Urinary bladder (tissue), 4 donors: ENCODE results near the gene TRIM46. TPM values are rescaled to one million over a fixed set of nuclear protein-coding genes. Genes with fewer than 3 reads are reported as not detected.
A peak's percentile ranks its signal among the peaks of the same experiment; 100 is the strongest.
"Not testable (repeated sequence)": the region's sequence is repeated elsewhere in the genome, so short reads cannot be mapped to it uniquely, and the experiment has no call there.

Source experiments
- DNase-seq: peaks from one replicate; pipeline ENCODE4 v3.0.0-alpha.2; 2015; ENCODE audit errors: extremely low spot score
- H3K27ac ChIP-seq: one replicate; pipeline ENCODE4 v1.5.1; 2013; ENCODE audit warnings: low read depth, mild to moderate bottlenecking, moderate library complexity
- H3K36me3 ChIP-seq: one replicate; pipeline ENCODE4 v1.6.1; 2013; ENCODE audit warnings: mild to moderate bottlenecking, moderate library complexity; ENCODE audit not compliant: insufficient read depth
- H3K4me1 ChIP-seq: one replicate; pipeline ENCODE4 v1.6.1; 2013; ENCODE audit warnings: mild to moderate bottlenecking, moderate library complexity; ENCODE audit not compliant: insufficient read depth
- H3K4me3 ChIP-seq: one replicate; pipeline ENCODE4 v1.5.1; 2013; ENCODE audit warnings: low read depth, low read length
- WGBS: extraction: QIAGEN DNeasy Blood & Tissue Kit; methylation state at CpG from one replicate; pipeline ENCODE4 v1.1.7; 2013; 5-methylcytosine and 5-hydroxymethylcytosine counted together
- polyA plus RNA-seq: library from polyadenylated mRNA; stranded (reverse); fragments of 200-250 nt; gene quantifications from one replicate; pipeline ENCODE4 v1.2.3, GENCODE V29; 2013
- small RNA-seq: library from RNA; depleted of rRNA; stranded (forward); fragments of <200 nt; gene quantifications from one replicate; pipeline ENCODE3, GENCODE V24; 2014
- total RNA-seq: library from RNA; depleted of rRNA; stranded (reverse); fragments of >200 nt; gene quantifications from one replicate; pipeline ENCODE4 v1.2.3, GENCODE V29; 2014
- donor health status: healthy with polysubstance abuse.
- donor health status: healthy.

TRIM46 gene
- total and polyA plus RNA-seq, 2 donors = 0.85 to 1.1 TPM

- no peaks in the 10 kb centered on the region for H3K36me3 ChIP-seq
- no peak overlapping the region for H3K4me3 ChIP-seq
- WGBS = 79% methylated on average over 7 of the region's 7 CpGs
- H3K27ac ChIP-seq = no peak overlapping the region
- no peak for DNase-seq
- no peaks in the 10 kb centered on the region for H3K4me1 ChIP-seq
These were observed 49.4 kb downstream of the TRIM46 start for GRCh38 chr1:155223047-155223446.

GRCh38 chr1:155225404-155225759, 51.7 kb downstream of the TRIM46 start:
- H3K4me1 ChIP-seq, H3K4me3 ChIP-seq, H3K27ac ChIP-seq, DNase-seq, H3K36me3 ChIP-seq: not testable (repeated sequence)
- WGBS = 96% methylated on average over 8 of the region's 8 CpGs

GRCh38 chr1:155226188-155226909, 52.7 kb downstream of the TRIM46 start:
- Histone ChIP-seq H3K4me3 (peak overlapping the region; percentile 24), H3K27ac (no peak overlapping the region), H3K4me1 (no peaks in the 10 kb centered on the region), H3K36me3 (no peaks in the 10 kb centered on the region)
- WGBS = 1% methylated on average over 7 of the region's 7 CpGs
- peak; percentile 68 for DNase-seq

- Histone ChIP-seq H3K4me1 (no peaks in the 10 kb centered on the region), H3K4me3 (peak overlapping the region; percentile 24), H3K36me3 (no peaks in the 10 kb centered on the region), H3K27ac (no peak overlapping the region)
- no peak for DNase-seq
- under 1% methylated on average over 19 of the region's 19 CpGs for WGBS
These were observed 53.2 kb downstream of the TRIM46 start for GRCh38 chr1:155226910-155227260.

DNA sequence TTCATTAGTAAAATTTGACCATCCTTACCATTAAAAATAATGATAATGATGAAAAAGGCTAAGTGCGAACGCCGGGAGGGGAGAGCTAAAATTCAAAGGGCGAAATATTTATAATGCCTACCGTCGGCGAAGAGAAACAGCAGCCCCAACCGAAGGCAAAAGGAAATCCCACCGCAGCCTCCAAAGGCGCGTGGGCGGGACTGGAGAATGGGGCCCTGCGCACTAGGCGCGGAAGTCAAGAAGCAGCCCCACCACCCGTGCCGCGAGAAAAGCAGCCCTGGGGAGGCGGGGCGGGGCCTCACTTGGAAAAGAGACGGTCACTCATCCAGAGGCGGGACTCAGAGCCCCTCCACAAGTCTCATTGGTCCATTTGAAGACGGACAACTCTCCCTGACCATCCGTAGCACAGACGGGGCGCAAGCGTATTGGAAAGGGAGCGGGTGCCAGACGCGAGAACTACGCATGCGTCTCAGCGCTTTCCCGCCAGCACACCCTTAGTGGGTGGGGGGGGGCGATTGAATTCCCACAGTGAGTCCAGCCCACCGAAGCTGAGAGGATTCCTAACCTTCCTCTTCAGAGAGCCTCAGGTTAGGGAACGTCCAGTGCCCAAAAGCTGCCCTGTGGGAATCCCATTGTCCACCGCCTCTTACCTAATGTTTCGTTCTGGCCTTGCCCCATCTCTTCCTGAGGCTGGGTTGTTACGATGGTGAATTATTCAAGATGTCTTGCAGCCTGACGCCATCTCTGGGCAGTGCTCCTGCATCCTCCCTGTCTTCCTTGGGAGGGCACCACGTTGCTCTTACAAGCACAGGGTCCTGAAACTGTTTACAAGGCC, 53.8 kb downstream of the TRIM46 start:
- WGBS = under 1% methylated on average over 42 of the region's 42 CpGs
- H3K27ac ChIP-seq = peak overlapping the region; percentile 18
- H3K4me3 ChIP-seq = peak overlapping the region; percentile 24
- DNase-seq = peak; percentile 99
- no peaks in the 10 kb centered on the region for H3K36me3 ChIP-seq
- no peaks in the 10 kb centered on the region for H3K4me1 ChIP-seq

DNA sequence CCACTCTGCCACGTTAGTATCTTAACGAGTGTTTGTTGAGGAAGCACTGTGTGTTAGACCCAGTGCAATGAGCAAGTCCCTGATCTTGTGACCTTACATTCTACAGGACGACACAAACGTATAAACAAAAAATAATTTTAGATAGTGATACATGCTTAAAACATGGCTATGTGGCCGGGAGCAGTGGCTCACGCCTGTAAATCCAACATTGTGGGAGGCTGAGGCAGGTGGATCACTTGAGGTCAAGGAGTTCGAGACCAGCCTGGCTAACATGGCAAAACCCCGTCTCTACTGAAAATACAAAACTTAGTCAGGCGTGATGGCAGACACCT, 54.4 kb downstream of the TRIM46 start:
- Histone ChIP-seq H3K4me3 (no peak overlapping the region), H3K27ac (peak overlapping the region; percentile 18), H3K4me1 (no peaks in the 10 kb centered on the region), H3K36me3 (no peaks in the 10 kb centered on the region)
- WGBS = 31% methylated on average over 9 of the region's 9 CpGs
- DNase-seq = no peak

GRCh38 chr1:155231302-155231701, 57.7 kb downstream of the TRIM46 start:
- WGBS = 76% methylated on average over 3 of the region's 3 CpGs
- H3K27ac ChIP-seq, H3K4me1 ChIP-seq: not testable (repeated sequence)

DNA sequence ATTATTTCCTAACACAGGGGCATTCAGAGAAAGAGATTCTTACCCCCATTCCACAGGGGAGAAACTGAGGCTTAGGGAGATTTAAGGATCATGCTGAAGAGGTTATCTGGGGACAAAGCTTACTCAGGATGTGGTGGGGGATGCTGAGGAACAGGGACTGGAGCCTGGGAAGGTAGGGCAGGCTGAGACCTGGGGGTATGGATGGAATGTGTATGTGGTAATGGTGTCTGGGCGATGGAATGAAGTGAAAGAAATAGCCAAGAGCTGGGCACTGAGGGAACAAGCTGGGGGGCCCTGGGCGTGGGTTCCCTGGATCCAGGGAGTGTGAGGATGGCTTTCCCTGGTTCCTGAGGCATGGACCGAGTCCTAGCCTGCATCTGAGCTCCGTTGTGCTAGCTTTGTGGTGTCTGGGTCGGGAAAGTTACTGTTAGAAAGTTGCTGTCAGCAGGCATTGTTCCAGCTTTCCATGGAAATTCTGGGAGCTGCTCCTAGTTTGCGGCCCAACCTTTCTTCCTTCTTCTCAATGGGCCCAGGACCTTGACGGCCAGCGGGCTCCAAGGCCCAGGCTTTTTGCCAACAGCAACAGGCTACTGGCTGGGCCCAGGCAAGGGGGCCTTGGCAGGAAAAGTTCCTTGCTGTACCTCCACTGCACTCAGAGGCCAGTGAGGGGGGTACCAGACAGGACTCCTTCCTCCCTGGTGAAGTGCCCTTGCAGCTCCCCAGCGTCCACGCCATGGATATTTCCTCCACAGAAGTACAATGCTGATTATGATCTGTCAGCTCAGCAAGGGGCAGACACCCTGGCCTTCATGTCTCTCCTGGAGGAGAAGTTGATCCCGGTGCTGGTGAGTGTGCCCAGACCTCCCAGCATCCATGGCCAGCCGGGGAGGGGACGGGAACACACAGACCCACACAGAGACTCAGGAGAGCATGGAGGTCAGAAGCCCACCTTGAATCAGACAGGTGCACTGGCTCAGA, 58.6 kb downstream of the TRIM46 start:
- DNase-seq = not testable (repeated sequence)
- WGBS = 37% methylated on average over 13 of the region's 13 CpGs

More at GRCh38 chr1:155231302-155231701, 57.7 kb downstream of the TRIM46 start:
- H3K4me3 ChIP-seq, H3K36me3 ChIP-seq, DNase-seq: not testable (repeated sequence)

GRCh38 chr1:155233502-155233901, 59.9 kb downstream of the TRIM46 start:
- DNase-seq, H3K36me3 ChIP-seq, H3K4me3 ChIP-seq, H3K27ac ChIP-seq, H3K4me1 ChIP-seq: not testable (repeated sequence)
- 88% methylated on average over 1 of the region's 5 CpGs for WGBS

More for the DNA sequence above, 58.6 kb downstream of the TRIM46 start:
- not testable (repeated sequence) for H3K4me3 ChIP-seq, H3K27ac ChIP-seq, H3K4me1 ChIP-seq, H3K36me3 ChIP-seq

Small RNA genes within 50 kb of the gene (small RNA-seq; reads per million reads assigned to genes)
- gene HMGN2P18 = not detected

Other genes starting within 250 kb of the TRIM46 start
- gene PMVK, start 237.1 kb upstream of the TRIM46 start, total RNA-seq = 6.8 TPM
- 47.1 TPM for gene PMVK, start 237.1 kb upstream of the TRIM46 start, polyA plus RNA-seq
- 74.0 TPM for gene PBXIP1, start 217.8 kb upstream of the TRIM46 start, total RNA-seq
- 206 TPM for gene PBXIP1, start 217.8 kb upstream of the TRIM46 start, polyA plus RNA-seq
- 10.8 TPM for gene PYGO2, start 212.1 kb upstream of the TRIM46 start, total RNA-seq
- gene PYGO2, start 212.1 kb upstream of the TRIM46 start, polyA plus RNA-seq = 29.2 TPM
- gene SHC1, start 203.1 kb upstream of the TRIM46 start, total RNA-seq = 61.2 TPM
- gene SHC1, start 203.1 kb upstream of the TRIM46 start, polyA plus RNA-seq = 110 TPM
- 38.4 TPM for gene CKS1B, start 199.2 kb upstream of the TRIM46 start, total RNA-seq
- 54.9 TPM for gene CKS1B, start 199.2 kb upstream of the TRIM46 start, polyA plus RNA-seq
- gene FLAD1, start 190.5 kb upstream of the TRIM46 start, total RNA-seq = 10.5 TPM
- gene FLAD1, start 190.5 kb upstream of the TRIM46 start, polyA plus RNA-seq = 27.9 TPM
- not detected for gene LENEP, start 180.3 kb upstream of the TRIM46 start, total RNA-seq
- gene LENEP, start 180.3 kb upstream of the TRIM46 start, polyA plus RNA-seq = not detected
- gene ZBTB7B, start 171.0 kb upstream of the TRIM46 start, total RNA-seq = 14.7 TPM
- 52.0 TPM for gene ZBTB7B, start 171.0 kb upstream of the TRIM46 start, polyA plus RNA-seq
- gene DCST2, start 140.1 kb upstream of the TRIM46 start, total RNA-seq = 0.53 TPM
- gene DCST2, start 140.1 kb upstream of the TRIM46 start, polyA plus RNA-seq = 1.2 TPM
- not detected for gene DCST1, start 140.0 kb upstream of the TRIM46 start, total RNA-seq
- gene DCST1, start 140.0 kb upstream of the TRIM46 start, polyA plus RNA-seq = not detected
- 38.3 TPM for gene ADAM15, start 122.5 kb upstream of the TRIM46 start, total RNA-seq
- gene ADAM15, start 122.5 kb upstream of the TRIM46 start, polyA plus RNA-seq = 118 TPM
- gene EFNA4, start 110.1 kb upstream of the TRIM46 start, total RNA-seq = 7.5 TPM
- gene EFNA4, start 110.1 kb upstream of the TRIM46 start, polyA plus RNA-seq = 8.1 TPM
- gene EFNA3, start 95.0 kb upstream of the TRIM46 start, total RNA-seq = 1.2 TPM
- 2.3 TPM for gene EFNA3, start 95.0 kb upstream of the TRIM46 start, polyA plus RNA-seq
- 31.1 TPM for gene EFNA1, start 46.0 kb upstream of the TRIM46 start, total RNA-seq
- 44.6 TPM for gene EFNA1, start 46.0 kb upstream of the TRIM46 start, polyA plus RNA-seq
- gene SLC50A1, start 38.0 kb upstream of the TRIM46 start, total RNA-seq = 19.5 TPM
- 31.7 TPM for gene SLC50A1, start 38.0 kb upstream of the TRIM46 start, polyA plus RNA-seq
- gene DPM3, start 33.3 kb upstream of the TRIM46 start, total RNA-seq = 15.8 TPM
- 205 TPM for gene DPM3, start 33.3 kb upstream of the TRIM46 start, polyA plus RNA-seq
- 53.0 TPM for gene KRTCAP2, start 545 bp upstream of the TRIM46 start, total RNA-seq
- 266 TPM for gene KRTCAP2, start 545 bp upstream of the TRIM46 start, polyA plus RNA-seq
- gene THBS3, start 34.0 kb downstream of the TRIM46 start, total RNA-seq = 57.2 TPM
- gene THBS3, start 34.0 kb downstream of the TRIM46 start, polyA plus RNA-seq = 24.5 TPM
- 13.6 TPM for gene MTX1, start 34.8 kb downstream of the TRIM46 start, total RNA-seq
- gene MTX1, start 34.8 kb downstream of the TRIM46 start, polyA plus RNA-seq = 40.2 TPM
- gene ENTREP3, start 81.6 kb downstream of the TRIM46 start, total RNA-seq = 2.6 TPM
- 37.8 TPM for gene ENTREP3, start 81.6 kb downstream of the TRIM46 start, polyA plus RNA-seq
- gene SCAMP3, start 88.5 kb downstream of the TRIM46 start, total RNA-seq = 13.1 TPM
- gene SCAMP3, start 88.5 kb downstream of the TRIM46 start, polyA plus RNA-seq = 74.9 TPM
- 29.7 TPM for gene CLK2, start 99.7 kb downstream of the TRIM46 start, total RNA-seq
- 42.3 TPM for gene CLK2, start 99.7 kb downstream of the TRIM46 start, polyA plus RNA-seq
- gene HCN3, start 103.6 kb downstream of the TRIM46 start, total RNA-seq = 3.0 TPM
- gene HCN3, start 103.6 kb downstream of the TRIM46 start, polyA plus RNA-seq = 3.2 TPM
- not detected for gene PKLR, start 127.6 kb downstream of the TRIM46 start, total RNA-seq
- gene PKLR, start 127.6 kb downstream of the TRIM46 start, polyA plus RNA-seq = not detected
- 73.1 TPM for gene FDPS, start 135.0 kb downstream of the TRIM46 start, total RNA-seq
- gene FDPS, start 135.0 kb downstream of the TRIM46 start, polyA plus RNA-seq = 92.6 TPM
- 13.8 TPM for gene RUSC1, start 147.0 kb downstream of the TRIM46 start, total RNA-seq
- gene RUSC1, start 147.0 kb downstream of the TRIM46 start, polyA plus RNA-seq = 36.3 TPM